ENCODE results near the gene SAMD1.

The SAMD1 gene

DNA sequence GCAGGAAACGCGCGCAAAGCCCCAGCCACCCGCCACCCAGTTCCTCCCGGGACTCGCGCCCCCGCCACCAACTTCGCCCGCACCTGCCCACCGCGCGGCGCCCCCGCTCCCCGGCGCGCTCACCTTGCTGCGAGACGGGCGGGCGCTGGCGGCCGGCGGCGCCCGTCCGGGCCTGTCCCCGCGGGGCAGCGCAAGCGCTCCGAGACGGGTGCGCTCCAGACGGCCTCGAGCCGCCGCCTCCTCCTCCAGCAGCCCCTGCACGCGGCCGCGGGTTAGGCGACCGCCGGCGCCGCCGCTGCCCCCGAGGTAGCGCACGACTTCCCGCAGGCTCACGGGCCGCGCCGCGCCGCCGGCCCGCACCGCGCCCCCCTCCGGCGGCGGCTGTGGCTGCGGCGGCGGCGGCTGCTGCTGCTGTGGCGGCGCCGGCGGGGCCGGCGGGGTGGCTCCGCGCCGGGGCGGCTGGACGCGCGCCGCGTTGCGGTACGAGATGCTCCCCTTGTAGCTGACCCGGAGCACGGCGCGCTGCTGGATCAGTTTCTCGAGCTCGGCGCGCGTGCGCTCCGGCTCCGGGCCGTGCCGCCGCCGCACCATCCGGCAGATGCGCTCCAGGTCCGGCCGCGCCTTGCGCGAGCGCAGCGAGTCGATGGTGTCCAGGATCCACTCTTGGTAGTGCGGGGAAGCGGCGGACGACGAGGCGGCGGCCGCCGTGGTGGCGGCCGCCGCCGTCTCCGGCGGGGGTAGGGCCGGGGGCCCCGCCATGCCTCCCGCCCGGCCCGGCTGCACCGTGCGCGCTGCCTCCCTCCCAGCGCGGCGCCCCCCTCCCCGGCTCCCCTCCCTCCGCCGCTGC, 666 bp downstream of the SAMD1 start:
- DNase-seq (ENCODE audit: low read depth in 2 of 2): peak in 1 of 2 donors; percentile 44

GRCh38 chr19:14089412-14089661, 1.2 kb downstream of the SAMD1 start:
- no peak for DNase-seq (ENCODE audit: low read depth in 2 of 2)

GRCh38 chr19:14088634-14089411, 1.7 kb downstream of the SAMD1 start:
- no peak for DNase-seq (ENCODE audit: low read depth in 2 of 2)

DNA sequence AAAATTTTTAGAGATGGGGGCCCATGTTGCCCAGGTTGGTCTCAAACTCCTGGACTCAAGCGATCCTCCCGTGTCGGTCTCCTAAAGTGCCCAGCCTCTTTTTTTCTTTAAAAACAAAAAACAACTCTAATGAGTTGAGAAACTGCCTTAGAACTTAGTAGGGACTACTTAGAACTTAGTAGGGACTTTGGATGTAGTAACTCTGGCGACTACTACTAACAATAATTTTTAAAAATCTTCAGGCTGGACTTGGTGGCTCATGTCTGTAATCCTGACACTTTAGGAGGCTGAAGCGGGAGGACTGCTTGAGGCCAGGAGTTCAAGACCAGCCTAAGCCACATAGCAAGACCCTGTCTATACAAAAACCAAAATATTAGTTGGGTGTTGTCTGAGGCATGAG, 4.5 kb downstream of the SAMD1 start:
- no peak for DNase-seq (ENCODE audit: low read depth in 2 of 2)

GRCh38 chr19:14085309-14085995, 5.1 kb downstream of the SAMD1 start, which contains the start of gene C19orf67:
TSS of gene C19orf67 (minus strand) at chr19:14085783. CDS start at chr19:14085627, 156 bp downstream.
- no peak for DNase-seq (ENCODE audit: low read depth in 2 of 2)

DNA sequence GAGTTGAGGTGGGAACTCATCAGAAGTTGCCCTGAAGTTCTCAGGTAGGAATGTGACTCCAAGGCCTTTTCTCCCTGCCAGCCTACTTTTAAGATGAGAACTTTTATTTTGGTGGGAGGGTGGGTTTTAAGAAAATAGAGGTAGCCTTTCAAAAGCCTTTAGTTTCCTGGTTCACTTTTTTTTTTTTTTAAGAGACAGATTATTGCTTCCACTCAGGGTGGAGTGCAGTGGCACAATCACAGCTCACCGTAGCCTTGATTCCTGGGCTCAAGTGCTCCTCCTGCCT, 7.9 kb downstream of the SAMD1 start:
- DNase-seq (ENCODE audit: low read depth in 2 of 2): no peak

DNA sequence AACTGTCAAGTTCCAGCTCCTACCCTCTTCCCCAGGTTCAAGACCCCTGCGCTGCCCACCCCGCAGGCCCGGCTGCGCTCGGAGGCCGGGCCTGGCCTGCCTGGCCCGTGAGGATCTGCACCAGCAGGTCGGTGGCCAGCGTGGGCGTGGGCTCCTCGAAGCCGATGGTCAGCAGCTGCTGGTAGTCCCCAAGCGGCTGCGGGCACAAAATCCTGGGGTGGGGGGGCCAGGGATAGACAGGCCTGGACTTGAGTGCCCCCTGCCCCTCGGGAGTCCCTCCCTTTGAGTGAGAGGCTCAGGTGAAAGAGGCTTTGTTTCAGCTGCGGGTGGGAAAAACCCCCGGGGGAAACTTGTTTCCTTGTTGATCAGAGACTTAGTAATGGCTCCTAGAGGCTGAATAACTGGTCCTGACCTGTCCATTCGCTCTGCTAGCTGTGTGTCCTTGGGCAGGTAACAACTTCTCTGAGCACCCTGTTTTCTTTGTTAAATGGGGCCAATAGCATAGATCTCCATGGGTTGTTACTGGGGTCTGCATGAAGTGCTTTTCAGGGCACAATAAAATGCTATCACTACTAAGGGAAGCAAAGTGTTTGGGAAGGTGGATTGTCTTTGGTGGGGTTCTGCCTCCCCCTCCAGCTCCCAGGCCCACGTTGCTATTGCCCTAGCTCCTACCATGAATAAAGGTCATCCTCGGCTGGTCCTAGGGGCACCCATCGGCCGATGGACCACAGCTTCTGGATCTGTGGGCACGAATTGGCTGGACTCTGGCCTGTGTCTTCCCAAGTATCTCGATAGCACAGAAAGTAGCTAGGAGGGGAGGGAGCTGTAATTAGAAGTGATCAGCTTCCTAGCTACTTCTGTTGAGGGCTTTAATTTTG, 8.5 kb downstream of the SAMD1 start:
- DNase-seq (ENCODE audit: low read depth in 2 of 2): no peak

GRCh38 chr19:14080887-14081796, 9.4 kb downstream of the SAMD1 start:
- DNase-seq (ENCODE audit: low read depth in 2 of 2): peak; percentile 98

GRCh38 chr19:14078411-14078810, 12.1 kb downstream of the SAMD1 start:
- DNase-seq (ENCODE audit: low read depth in 2 of 2): no peak

DNA sequence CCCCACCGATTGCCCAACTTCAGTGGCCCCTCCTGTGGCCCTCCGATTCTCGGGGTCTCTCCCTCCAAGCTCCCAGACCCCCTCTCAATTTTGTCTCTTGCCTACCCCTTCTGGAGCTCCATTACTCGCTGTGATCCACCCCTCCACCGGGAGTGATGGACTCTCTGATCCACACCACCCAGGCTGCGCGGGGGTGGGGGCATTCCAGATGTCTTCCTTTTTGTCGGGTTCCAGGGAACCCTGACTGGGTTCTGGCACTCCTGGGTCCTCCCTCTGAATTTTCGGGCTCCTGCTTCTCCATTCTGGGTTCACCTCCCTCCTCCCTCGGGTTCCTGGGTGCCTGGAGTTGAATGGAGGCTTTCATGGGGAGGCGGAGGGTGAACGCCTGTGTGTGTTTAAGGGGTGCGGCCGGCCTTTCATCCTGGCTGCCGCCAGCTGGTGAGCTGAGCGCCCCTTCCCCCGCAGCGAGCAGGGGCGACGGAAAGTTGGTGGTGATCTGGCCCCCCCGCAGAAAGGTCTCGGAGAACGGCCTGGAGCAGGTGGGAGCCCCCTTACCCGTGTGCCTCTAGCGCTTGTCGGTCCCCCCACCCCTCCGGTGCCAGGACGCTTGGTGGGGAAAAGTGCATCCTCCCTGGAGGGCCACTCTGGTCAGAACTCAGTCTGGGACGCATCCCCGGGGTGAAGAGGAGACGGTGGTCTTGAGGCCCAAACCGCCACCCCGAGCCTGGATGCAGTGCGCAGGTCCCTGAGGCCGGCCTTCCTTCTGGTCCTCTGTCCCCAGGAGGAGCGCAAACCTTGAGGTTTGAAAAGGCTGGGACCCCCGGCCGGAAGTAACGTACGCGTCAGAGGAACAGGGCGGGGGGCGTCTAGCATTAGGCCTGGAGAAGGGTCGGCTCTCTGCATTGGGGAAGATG, 16.4 kb downstream of the SAMD1 start:
- DNase-seq (ENCODE audit: low read depth in 2 of 2): no peak

- DNase-seq (ENCODE audit: low read depth in 2 of 2): peak; percentile 60 to 65
Observed at GRCh38 chr19:14073261-14073924, 17.2 kb downstream of the SAMD1 start.

DNA sequence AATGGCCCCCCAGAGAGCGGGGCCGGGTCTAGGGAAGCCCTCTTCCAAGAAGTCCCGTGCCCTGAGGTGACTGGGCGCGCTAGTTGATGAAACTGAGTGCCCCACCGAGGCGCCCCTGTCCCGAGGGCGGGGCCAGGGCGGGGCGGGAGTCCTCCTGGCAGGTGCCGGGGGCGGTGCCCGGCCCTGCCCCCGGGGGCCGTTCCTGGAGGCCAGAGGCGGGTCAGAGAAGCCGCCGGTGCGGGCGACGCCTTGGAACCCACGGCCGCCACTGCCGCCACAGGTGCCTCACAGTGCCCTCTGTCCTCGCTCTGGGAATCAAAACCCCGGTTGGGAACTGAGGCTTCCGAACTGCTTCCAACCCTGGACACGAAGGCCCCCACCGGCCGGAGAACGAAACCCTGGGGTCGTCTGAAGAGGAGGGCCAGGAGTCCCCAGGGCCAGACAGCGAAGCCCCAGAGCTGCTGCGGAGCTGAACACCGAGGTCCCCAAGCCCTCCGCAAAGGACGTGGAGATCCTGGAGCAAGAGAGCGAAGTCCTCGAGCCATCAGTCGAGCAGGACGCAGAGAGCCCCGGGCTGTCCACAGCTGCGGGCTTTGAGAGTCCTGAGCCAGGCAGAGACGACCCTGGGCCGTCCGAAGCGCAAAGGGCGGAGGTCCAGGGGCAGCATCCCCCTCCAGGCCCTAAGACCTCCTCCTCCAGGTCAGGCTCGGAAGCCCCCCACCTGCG, 17.9 kb downstream of the SAMD1 start, which contains the start of gene MISP3:
Gene MISP3, plus strand, starts transcription at position 252 of the 726 bp plus-strand sequence. CDS start 524 bp downstream, outside the sequence.
- DNase-seq (ENCODE audit: low read depth in 2 of 2): peak in 1 of 2 donors; percentile 42

DNA sequence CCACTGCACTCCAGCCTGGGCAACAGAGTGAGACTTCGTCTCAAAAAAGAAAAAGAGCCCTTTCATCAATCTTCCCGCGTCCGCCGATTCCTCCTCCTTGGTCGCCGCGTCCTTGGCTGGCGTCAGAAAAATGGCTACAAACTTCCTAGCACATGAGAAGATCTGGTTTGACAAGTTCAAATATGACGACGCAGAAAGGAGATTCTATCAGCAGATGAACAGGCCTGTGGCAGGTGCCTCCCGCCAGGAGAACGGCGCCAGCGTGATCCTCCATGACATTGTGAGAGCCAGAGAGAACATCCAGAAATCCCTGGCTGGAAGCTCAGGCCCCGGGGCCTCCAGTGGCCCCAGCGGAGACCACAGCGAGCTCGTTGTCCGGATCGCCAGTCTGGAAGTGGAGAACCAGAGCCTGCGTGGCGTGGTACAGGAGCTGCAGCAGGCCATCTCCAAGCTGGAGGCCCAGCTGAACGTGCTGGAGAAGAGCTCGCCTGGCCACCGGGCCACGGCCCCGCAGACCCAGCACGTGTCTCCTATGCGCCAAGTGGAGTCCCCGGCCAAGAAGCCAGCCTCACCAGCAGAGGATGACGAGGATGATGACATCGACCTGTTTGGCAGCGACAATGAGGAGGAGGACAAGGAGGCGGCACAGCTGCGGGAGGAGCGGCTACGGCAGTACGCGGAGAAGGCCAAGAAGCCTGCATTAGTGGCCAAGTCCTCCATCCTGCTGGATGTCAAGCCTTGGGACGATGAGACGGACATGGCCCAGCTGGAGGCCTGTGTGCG, 20.1 kb downstream of the SAMD1 start:
- DNase-seq (ENCODE audit: low read depth in 2 of 2): no peak

DNA sequence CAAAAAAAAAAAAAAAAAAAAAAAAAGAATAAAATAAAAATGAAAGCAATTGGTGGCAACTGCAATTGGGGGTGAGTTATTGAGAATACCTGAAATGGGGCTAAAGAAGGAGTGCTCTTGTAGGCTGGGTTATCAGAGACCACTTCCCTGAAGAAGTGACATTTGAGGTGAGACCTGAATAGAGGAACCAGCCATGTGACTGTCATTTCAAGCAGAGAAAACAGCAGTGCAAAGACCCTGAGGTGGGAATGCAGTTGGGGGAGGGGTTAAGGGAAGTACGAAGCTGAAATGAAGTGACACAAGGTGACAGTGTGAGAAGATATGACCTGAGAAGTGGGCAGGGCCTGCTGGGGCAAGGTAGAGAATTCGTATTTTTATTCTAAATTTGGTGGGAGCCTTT, 24.4 kb downstream of the SAMD1 start:
- no peak for DNase-seq (ENCODE audit: low read depth in 2 of 2)

DNA sequence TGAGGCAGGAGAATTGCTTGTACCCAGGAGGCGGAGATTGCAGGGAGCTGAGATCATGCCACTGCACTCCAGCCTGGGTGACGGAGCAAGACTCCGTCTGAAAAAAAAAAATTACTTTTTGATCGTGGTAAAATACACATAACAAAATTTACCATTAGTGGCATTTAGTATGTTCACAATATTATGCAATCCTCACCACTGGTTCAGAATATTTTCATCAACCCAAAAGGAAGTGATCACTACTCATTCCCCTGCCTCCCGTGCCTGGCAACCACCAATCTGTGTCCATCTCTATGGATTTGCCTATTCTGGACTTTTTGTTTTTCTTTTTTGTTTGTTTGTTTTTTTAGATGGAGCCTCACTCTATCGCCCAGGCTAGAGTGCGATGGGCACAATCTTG, 27.4 kb downstream of the SAMD1 start:
- DNase-seq (ENCODE audit: low read depth in 2 of 2): no peak

DNA sequence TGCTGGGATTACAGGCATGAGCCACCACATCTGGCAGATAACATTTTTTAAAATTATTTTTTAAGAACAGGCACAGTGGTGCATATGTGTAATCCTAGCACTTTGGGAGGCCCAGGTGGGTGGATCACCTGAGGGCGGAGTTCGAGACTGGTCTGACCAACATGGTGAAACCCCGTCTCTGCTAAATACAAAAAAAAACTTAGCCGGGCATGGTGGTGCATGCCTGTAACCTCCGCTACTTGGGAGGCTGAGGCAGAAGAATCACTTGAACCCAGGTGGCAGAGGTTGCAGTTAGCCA, 28.0 kb downstream of the SAMD1 start:
- DNase-seq (ENCODE audit: low read depth in 2 of 2): no peak

GRCh38 chr19:14061751-14062557, 28.6 kb downstream of the SAMD1 start, which contains the start of gene PALM3:
TSS of gene PALM3 (minus strand) at chr19:14062076. CDS start at chr19:14061980, 96 bp downstream.
- DNase-seq (ENCODE audit: low read depth in 2 of 2): no peak

Data from stimulated activated CD8-positive, alpha-beta memory T cell treated with anti-CD3 and anti-CD28 coated beads, Interleukin-2, amount 100 ng/mL, for 48 hours (primary cell).